ENCODE results near the gene RPS21.

Gene RPS21

GRCh38 chr20:62398120-62398821 lies 11.4 kb downstream of the RPS21 start:
- no peak for DNase-seq

- no peak for DNase-seq
These were observed 13.1 kb downstream of the RPS21 start for GRCh38 chr20:62400021-62400420.

DNA sequence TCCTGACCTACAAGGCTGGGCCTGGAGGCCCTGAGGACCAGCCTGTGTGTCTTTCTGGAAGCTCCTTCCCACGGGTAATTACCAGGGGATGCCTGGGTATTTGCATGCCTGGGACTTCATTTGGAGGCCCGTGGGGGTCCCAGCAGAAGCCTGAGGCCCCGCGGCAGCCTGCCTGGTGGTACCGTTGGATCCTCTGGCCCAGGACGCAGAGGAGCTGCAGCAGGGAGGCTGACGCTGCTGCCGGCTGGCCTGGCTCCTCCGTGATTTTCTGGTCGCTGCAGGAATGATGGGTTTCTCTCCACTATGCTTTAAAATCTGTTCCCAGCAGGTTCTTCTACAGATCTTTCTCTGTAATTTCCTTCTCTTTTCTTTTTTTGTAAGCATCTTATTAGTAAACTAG lies 13.6 kb downstream of the RPS21 start:
- DNase-seq = no peak

GRCh38 chr20:62401331-62401779 lies 14.5 kb downstream of the RPS21 start:
- DNase-seq = no peak

DNA sequence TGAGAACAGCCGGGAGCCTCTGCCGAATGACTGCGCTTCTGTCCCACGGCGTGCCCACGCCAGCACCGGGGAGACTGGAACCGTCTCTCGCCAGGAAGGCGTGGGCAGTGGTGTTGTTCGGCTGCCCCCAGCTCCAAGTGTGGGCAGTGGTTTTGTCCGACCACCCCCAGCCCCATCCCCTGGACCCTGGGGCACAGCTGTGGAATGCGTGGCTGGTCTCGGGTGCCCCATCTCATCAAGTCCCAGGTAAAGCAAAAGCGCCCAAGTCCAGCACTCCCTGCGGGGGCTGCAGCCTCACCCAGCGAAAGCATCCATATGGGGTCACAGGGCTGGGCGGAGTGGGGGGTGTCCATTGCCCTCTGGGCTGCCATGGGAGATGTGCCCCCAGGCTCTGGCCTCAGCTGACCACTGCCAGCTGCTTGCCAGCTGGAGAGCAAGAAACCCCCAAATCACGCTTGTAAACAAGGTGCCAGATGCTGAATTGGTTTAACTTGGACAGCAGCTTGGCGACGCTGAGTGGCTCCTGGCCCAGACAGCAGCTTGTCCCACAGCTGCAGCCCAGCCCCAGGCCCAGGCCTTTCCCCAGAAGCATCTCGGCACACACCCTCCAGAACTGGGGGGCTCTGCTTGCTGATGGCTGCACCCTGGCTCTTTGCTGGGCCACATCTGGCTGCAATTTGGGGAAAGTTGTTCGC lies 15.7 kb downstream of the RPS21 start:
- no peak for DNase-seq

DNA sequence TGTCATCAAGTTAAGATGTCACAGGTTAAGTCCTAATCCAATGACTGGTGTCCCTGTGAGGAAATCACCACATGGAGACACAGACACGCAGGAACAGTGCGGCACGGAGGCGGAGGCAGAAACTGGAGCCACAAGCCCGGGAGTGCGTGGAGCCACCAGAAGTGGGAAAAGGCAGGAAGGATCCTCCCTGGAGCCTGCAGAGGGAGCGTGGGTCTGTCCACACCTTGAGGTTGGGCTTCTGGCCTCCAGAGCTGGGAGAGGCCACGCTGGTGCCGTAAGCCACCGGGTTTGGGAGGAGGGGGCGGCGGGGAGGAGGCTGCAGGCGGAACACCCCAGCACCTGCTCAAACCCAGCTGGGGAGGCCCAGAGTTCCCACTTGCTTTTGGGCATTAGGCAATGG lies 16.4 kb downstream of the RPS21 start:
- no peak for DNase-seq

DNA sequence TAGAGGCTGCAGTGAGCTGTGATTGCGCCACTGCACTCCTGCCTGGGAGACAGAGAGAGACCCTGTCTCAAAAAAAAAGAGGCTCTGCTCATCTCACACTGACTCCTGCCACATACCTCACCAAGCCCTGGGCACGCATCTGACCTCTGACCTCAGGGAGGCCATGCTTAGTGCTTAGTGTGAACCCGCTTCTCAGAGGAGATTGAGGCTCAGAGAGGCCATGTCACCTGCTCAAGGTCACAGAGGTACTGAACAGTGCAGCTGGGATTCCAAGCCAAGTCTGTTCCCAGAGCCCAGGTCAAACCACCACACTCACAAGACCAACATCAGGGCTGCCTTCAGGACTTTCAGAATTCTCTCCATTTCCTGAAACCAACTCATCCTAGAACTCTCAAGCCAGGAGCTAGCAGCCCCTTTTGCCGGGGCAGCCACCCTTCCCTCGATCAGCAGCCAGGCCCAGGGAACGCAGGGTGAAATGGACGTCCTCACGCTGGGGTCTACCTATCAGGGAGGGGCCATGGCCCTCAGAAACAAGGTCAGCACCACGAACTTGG lies 17.3 kb downstream of the RPS21 start:
- no peak for DNase-seq

DNA sequence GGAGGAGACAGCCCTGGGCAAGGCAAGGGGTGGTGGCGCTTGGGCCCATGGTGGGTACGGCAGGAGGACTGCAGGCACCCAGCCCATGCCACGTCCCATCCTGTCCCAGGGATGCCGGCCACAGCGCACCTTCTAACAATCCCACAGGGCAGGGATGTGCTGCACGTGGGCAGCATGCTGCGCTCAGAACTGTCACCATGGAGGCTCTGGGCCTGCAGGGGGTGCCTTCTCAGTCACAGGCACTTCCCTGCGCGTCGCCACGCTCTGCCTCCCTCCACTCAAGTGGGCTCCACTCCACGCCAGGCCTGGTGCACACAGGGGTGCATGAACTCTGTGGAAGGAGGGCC lies 17.8 kb downstream of the RPS21 start:
- DNase-seq = no peak

DNA sequence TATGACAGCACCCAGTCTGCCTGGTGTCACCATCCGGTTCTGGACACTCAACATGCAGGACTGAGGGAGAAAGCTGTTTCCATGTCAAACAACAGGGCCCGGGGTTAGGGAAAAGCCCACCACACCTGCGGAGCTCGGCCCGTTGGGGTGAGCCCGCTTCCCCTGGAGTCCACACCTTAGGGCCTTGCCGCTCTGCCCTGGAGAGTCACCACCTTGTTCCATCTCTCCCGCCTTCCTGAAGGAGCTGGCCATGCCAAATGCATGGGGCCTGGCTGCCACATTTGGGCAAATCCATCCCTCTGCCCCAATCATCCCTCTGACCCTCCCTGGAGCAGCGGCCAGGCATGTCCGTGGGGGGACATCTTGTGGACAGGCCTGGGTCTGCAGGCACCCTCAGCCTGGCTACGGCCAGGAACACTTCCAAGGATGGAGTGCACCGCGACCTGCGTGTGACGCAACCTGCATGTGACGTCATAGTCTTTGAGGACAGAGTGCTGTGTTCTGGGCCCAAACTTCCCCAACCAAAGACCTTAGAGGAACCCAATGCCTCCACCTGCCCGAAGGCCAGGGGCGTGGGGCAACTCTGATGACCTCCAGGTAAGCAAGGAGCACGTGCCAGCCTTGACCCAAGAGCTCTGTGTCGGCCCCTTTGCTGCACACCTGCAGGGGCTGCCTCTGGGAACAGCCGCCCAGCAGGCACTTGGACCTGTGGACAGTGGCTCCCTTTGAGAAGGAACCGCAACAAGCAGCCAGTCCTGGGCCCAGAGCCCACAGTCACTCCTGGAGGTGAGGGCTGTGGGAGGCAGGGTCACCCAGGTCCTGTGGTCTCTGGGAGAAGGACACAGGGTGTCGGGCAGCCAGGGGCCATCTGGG lies 18.4 kb downstream of the RPS21 start:
- peak; percentile 15 for DNase-seq

DNA sequence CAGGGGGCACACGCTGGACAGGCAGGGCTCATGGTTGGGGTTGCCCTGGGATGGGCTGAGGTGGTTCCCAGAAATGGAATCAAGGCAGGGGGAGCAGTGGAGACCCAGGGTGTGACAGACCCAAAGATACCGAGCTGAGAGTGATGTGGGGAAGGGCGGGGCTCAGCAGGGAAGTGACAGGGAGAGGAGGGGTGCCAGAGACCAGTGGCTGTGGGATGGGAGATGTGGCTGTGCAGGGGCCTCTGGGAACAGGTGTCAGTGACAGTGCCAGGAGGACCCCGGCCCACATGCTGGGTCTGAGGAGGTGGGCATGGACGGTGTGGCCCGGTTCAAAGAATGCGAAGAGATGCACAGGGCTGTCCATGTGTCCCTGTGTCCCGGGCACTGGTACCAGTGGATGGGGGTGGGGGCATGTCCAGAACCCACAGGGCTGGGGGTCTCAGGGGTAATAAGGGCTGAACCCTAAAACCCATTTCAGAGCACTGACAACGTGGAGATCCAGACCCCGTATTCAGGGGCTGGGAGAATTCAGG lies 19.1 kb downstream of the RPS21 start:
- DNase-seq = no peak

GRCh38 chr20:62406635-62407176 lies 19.8 kb downstream of the RPS21 start:
- DNase-seq = no peak

GRCh38 chr20:62407221-62407992 lies 20.5 kb downstream of the RPS21 start, which contains the start of gene CABLES2:
TSS of gene CABLES2 (minus strand) at chr20:62407285. CDS start at chr20:62407276, 9 bp downstream.
- peak; percentile 92 for DNase-seq

- DNase-seq = no peak
These were observed 21.2 kb downstream of the RPS21 start for GRCh38 chr20:62408055-62408454.

- DNase-seq = no peak
These were observed 21.7 kb downstream of the RPS21 start for GRCh38 chr20:62408640-62409039.

DNA sequence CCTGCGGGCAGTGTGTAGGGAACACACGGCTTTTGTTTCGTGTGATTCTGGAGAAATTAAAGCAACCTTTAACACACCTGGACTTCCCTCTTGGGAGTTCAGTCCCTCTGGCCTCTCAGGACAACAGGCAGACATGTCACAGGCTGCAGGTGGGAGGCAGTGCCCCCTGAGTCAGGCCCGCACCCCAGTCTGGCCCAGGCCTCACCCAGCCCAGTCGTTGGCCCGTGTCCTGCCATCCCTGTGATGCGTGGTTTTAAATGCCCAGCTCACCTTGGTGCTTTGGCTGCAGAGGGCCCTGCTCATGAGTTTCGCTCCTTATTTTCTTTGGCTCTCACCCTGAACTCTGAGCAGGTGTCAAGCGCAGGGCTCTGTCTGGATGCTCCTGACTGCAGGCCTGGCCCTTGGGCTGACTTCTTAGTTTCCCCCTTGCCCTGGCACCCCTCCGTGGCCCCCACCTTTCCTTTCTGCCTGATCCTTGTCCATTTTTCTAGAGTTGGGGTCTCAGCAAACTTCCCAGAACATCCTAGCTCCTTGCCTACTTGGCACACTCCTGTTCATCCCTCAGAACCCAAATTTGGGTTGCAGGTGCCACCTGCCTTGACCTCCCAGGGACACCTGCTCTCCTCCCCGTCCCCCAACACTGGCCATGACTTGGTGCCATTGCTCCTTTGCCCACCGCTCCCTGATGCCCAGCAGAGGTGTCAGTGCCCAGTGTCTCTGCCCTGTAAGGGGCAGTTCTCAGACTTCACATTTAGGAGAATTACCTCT lies 22.4 kb downstream of the RPS21 start:
- DNase-seq = no peak

DNA sequence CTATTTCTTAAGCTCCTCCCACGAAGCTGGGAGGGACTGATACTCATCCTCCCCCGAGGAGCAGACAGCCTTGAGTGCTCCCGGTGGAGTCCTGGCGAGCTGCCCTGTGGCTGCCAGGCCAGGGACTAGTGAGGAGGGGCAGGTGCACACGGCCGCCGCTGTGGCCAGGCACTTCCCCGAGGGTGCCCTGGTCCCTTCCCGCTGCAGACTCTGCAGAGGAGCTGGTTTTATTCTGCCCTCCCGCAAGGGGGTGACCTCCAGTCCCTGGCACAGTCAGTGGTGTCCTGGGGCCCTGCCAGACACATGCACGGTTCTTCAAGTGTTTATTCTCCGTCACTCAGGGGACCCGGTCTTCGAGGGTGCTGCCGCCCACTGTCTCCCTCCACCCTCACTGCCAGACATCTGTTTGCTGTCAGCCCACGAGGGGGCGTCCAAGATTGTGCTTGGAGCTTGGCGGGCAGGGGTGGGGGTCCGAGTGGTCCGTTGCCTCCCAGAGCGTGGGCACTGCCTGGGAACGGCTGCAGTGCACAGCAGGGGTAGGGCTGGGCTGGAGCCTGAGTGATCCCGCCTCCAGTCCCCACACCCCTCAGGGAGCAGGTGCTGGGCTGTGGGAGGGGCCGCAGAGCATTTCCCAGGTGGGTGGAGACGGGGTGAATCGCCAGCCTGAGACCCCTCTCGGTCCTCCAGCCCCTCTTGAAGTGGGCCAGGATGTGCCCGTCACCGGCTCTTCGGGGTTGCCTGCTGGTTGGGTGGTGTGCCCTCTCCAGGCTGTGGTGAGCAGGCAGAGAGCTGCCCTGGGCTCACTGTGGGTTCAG lies 23.2 kb downstream of the RPS21 start:
- DNase-seq = no peak

DNA sequence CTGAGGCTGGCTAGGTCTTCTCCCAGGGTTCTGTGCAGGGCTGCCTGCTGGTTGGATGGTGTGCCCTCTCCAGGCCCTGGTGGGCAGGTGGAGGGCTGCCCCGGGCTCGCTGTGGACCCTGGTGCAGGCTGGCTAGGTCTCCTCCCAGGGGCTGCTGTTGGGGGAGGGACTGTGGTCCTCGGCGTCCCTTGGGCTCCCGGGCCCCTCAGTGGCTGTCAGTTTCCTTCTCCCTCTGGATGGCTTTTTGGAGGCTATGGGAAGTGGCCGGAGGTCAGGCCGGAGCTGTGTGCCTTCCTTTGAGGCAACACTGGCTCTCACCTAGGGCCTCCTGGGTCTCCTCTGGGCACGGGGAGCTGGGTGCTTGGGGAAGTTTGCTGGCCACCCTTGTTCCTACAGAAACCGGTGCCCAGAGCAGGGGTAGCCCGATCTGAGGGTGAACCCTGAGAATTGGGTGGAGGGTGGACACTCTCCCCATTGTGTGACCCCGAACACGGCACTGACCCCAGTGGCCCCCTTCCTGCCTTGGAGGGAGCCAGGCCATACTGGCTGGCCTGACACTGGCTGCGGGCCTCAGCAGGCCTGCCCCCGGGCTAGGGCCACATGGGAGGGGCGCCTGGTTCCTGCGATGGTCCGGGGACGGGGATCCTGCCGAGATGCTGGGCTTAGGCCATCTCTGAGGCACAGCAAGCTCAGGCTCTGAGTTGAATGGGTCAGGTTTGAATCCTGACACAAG lies 24.0 kb downstream of the RPS21 start:
- DNase-seq = no peak

GRCh38 chr20:62411479-62412193 lies 24.7 kb downstream of the RPS21 start:
- DNase-seq = no peak
